Muscle of leg (tissue), 11 donors: ENCODE data around the gene TTC9. TPM values are rescaled to one million over a fixed set of nuclear protein-coding genes. Genes with fewer than 3 reads are reported as not detected.

Experiments
- DNase-seq: peaks from one replicate; pipeline ENCODE4 v3.0.0; 2013
- H3K27ac ChIP-seq: one replicate; pipeline ENCODE4 v1.5.1; 2013; ENCODE audit warnings: mild to moderate bottlenecking, low read length, control low read depth
- H3K27me3 ChIP-seq: one replicate; pipeline ENCODE4 v1.6.1; 2013; ENCODE audit warnings: low read length; ENCODE audit not compliant: control insufficient read depth, insufficient read depth
- H3K36me3 ChIP-seq: one replicate; pipeline ENCODE4 v1.6.1; 2013; ENCODE audit warnings: low read length; ENCODE audit not compliant: control insufficient read depth, insufficient read depth
- H3K4me1 ChIP-seq: one replicate; pipeline ENCODE4 v1.6.1; 2013; ENCODE audit warnings: low read length; ENCODE audit not compliant: control insufficient read depth, insufficient read depth
- H3K4me3 ChIP-seq: one replicate; pipeline ENCODE4 v1.5.1; 2013; ENCODE audit warnings: low read length, control low read depth
- H3K9me3 ChIP-seq: replicated peaks from 2 replicates; pipeline ENCODE4 v1.6.1; 2013; ENCODE audit warnings: low read depth, low read length; ENCODE audit not compliant: control insufficient read depth
- WGBS: methylation state at CpG from one replicate; pipeline ENCODE4 v1.1.5; 2013; ENCODE audit warnings: missing lambda C conversion rate; ENCODE audit not compliant: insufficient coverage; 5-methylcytosine and 5-hydroxymethylcytosine counted together
- polyA plus RNA-seq, 8 donors: library from polyadenylated mRNA; unstranded; fragments of 120-200 nt; gene quantifications; one replicate each; pipeline versions ENCODE4 v1.2.1 to v1.2.3, GENCODE V29; 2013; ENCODE audit warnings: inconsistent platforms in 1 of 8, low replicate concordance in 1 of 8; ENCODE audit not compliant: insufficient read length in 8 of 8, insufficient read depth in 1 of 8
- total RNA-seq: library from RNA; stranded (reverse); fragments of 120-200 nt; gene quantifications from one replicate; pipeline ENCODE4 v1.2.4, GENCODE V29; 2013

TTC9 gene
- total and polyA plus RNA-seq, 9 donors, result 4.4 to 6.8 (median 5.8) TPM

- no peak overlapping the region for H3K27ac ChIP-seq
- WGBS, result 67% methylated on average over 4 of the region's 5 CpGs
- no peaks in the 10 kb centered on the region for H3K4me1 ChIP-seq
- H3K9me3 ChIP-seq, result no peaks in the 10 kb centered on the region
- no peaks in the 10 kb centered on the region for H3K27me3 ChIP-seq
- no peak overlapping the region for H3K4me3 ChIP-seq
- no peak for DNase-seq
- no peaks in the 10 kb centered on the region for H3K36me3 ChIP-seq
Measured at GRCh38 chr14:70723276-70723675, 81.6 kb downstream of the TTC9 start.

- Histone ChIP-seq H3K36me3 (no peaks in the 10 kb centered on the region), H3K9me3 (no peaks in the 10 kb centered on the region), H3K27me3 (no peaks in the 10 kb centered on the region), H3K27ac (no peak overlapping the region), H3K4me1 (no peaks in the 10 kb centered on the region), H3K4me3 (no peak overlapping the region)
- no CpG with 5 or more reads among the region's 3 CpGs for WGBS
- DNase-seq, result no peak
Measured at GRCh38 chr14:70724110-70724509, 82.4 kb downstream of the TTC9 start.

- H3K27me3 ChIP-seq, result no peaks in the 10 kb centered on the region
- no peak overlapping the region for H3K4me3 ChIP-seq
- 79% methylated on average over 6 of the region's 6 CpGs for WGBS
- no peak overlapping the region for H3K27ac ChIP-seq
- no peaks in the 10 kb centered on the region for H3K4me1 ChIP-seq
- no peaks in the 10 kb centered on the region for H3K36me3 ChIP-seq
- DNase-seq, result no peak
- no peaks in the 10 kb centered on the region for H3K9me3 ChIP-seq
Measured at GRCh38 chr14:70724944-70725343, 83.2 kb downstream of the TTC9 start.

Other genes starting within 250 kb of the TTC9 start
- gene SYNJ2BP, start 224.8 kb upstream of the TTC9 start, total RNA-seq, result 34.2 TPM
- 10 to 100 TPM; 18.3 to 26.1 (median 22.2) TPM for gene SYNJ2BP, start 224.8 kb upstream of the TTC9 start, polyA plus RNA-seq
- 0.09 TPM for gene ADAM21, start 189.7 kb upstream of the TTC9 start, total RNA-seq
- gene ADAM21, start 189.7 kb upstream of the TTC9 start, polyA plus RNA-seq, result under 1 TPM; 0.06 to 0.50 (median 0.27) TPM
- 0.80 TPM for gene ADAM20, start 106.9 kb upstream of the TTC9 start, total RNA-seq
- gene ADAM20, start 106.9 kb upstream of the TTC9 start, polyA plus RNA-seq, result under 1 TPM in 5 of 8 donors, not detected in 3; 0.05 to 0.13 (median 0.09) TPM
- gene MED6, start 41.3 kb upstream of the TTC9 start, total RNA-seq, result 35.9 TPM
- 10 to 100 TPM; 27.6 to 34.4 (median 31.5) TPM for gene MED6, start 41.3 kb upstream of the TTC9 start, polyA plus RNA-seq
- 0.13 TPM for gene MAP3K9, start 167.6 kb downstream of the TTC9 start, total RNA-seq
- under 1 TPM; 0.10 to 0.46 (median 0.23) TPM for gene MAP3K9, start 167.6 kb downstream of the TTC9 start, polyA plus RNA-seq